Mucosa of gallbladder (tissue), 1 donor: Measurements from ENCODE around the gene BANP. TPM values are rescaled to one million over a fixed set of nuclear protein-coding genes. Genes with fewer than 3 reads are reported as not detected.
"Not testable (repeated sequence)": the region's sequence is repeated elsewhere in the genome, so short reads cannot be mapped to it uniquely, and the experiment has no call there.

Experiments used
- DNase-seq: peaks from one replicate; pipeline ENCODE4 v3.0.0-alpha.2; 2020; ENCODE audit warnings: low spot score
- total RNA-seq: library from RNA; stranded (reverse); gene quantifications from one replicate; pipeline ENCODE4 v1.2.1, GENCODE V29; 2021
- donor health status: DM: no; HTN: no; CAD: no.

The BANP gene
- total RNA-seq, 1 donor from 2014 or later = 31.7 TPM

DNA sequence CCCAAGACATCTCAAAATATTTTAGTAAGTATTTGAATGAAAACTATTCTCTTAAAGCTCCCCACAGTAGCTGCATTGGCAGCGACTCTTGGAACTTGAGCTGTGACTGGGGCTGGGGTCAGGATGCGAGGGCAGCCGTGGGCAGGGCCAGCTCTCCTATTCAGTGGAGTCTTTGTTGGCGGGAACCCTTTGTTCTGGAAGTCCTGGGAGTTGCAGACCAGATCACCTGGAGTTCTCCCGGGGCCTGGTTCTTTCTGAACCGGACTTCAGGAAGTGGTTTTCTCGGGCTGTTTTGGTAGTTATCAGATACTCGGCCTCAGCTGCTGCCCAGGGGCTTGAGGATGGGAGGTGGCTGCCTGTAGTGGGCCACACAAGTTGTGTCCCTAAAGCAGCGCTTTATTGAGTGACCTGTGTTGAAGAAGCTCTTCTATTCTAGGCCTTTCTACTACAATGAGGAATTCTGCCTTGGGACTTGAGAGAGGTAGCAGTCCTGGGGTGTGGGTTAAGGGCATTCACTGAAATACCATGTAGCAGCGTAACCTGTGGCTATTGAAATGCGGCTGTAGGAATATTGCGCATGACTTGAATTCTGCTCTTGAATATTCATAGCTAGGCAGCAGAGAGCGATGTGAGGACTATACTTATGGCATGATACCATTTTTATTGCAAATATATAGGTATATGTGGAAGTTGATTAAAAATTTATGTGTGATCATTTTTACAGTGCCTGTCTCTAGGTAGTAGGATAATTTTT, 77.1 kb downstream of the BANP start:
- not testable (repeated sequence) for DNase-seq

GRCh38 chr16:88030498-88030897, 79.3 kb downstream of the BANP start:
- peak; percentile 26 for DNase-seq

GRCh38 chr16:88030961-88031360, 79.7 kb downstream of the BANP start:
- not testable (repeated sequence) for DNase-seq

DNA sequence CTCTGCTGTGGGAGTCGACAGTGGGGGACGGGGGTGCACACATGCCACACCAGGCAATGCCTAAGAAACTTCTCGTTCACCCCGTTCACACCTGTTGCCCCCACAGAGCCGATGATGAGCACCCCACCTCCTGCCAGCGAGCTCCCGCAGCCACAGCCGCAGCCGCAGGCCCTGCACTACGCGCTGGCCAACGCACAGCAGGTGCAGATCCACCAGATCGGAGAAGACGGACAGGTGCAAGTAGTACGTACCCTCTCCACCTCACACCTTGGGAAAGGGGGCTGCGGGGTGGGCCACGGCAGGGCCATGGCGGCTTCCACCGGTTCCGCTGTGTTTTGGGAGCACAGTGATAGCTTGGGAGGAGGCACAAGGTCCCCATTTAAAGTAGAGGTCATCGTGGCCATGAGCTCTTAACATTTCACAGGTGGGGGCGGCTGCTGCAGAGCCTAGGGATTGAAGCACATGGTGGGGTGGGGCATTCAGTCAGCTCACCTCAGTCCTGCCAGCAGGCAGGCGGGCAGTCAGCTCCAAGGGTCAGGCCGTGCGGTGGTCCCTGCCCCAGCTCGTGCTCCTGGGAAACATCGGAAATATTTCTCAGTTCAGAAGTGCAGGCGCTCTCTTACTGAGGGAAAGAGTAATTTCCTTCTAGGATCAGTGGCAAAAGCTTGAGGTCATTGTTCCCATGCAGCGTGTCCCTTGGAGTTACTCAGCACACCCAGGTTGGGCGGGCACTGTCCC, 81.9 kb downstream of the BANP start:
- not testable (repeated sequence) for DNase-seq

DNA sequence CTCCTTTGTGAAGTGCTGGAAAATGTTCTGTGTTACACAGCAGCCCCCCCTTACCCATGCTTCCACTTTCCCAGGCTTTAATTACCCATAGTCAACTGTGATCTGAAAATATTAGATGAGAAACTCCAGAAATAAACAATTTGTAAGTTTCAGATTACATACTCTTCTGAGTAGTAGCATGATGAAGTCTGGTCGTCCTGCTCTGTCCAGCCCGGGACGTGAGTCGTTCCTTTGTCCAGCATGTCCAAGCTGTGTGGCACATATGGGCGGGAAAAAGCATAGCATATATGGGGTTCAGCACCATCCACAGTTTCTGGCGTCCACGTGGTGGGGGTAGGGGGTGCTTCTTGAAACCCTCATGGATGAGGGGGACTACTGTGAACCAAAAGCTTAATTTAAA, 83.5 kb downstream of the BANP start:
- no peak for DNase-seq

GRCh38 chr16:88035292-88035691, 84.1 kb downstream of the BANP start:
- no peak for DNase-seq

DNA sequence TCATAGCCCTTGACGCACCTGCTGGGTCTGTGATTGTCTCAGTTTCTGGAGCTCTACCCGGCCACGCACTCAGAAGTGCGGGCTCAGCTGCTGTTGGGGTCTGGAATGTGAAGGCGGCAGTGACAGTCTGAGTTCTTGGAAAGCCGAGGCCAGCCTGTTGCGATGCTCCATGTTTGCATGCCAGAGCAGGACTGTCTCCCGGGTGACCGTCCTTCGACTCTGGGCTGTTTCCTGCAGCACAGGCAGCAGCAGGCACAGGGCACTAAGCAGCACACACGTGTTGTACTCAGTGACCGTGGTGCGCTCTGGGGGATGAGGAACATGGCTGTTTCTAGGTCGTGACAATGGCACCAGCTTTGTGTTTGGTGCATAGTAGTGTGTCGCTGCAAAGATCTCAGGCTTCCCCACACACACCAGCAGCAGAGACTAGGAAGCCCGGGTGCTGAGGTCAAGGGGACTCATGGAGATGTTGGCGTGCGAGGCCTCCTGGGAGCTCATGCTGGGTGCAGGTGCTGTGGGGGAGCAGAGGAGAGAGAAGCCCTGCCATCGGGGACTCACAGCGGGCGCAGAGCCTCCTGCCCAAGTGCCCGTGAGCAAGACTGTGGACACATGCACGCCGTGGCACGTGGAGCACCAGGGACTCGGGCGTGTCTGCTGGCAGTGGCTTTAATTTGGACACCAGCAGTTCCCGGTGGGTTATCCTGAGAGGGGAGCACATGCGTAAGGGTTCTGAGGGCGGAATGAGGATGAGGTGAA, 84.8 kb downstream of the BANP start:
- DNase-seq = not testable (repeated sequence)

DNA sequence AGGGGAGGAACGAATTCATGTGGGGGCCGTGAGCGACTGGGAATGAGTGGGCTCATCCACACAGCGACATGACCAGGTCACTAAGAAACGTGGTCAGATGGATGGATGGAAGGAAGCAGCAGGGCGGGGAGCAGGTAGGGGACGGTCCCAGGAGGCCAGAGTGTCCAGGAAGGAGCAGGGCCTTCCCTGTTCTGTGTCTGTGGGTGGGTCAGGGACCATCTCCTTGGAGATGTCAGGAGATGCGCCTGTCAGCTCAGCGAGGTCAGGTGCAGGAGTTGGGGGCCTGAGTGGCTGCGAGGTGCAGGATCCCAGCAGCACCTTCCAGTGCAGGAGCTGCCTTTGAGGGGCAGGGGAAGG, 85.4 kb downstream of the BANP start:
- DNase-seq = not testable (repeated sequence)

DNA sequence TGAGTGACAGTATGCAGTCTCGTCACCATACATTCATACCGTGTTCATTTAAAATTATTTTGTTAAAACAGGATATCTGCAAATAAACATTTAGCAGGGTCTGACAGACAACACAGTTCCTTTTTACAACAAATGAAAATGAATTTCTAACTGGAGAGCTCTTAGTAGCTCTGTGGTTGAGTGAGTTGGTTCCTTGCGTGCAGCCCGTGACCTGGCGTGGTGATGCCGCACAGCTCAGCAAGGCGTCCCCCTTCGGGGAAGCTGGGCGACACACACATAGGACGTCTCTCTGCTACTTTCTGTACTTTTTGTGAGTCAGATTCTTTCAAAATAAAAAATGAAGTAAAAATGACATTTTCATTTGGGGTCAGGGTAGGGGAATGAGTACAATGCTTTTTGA, 86.1 kb downstream of the BANP start:
- not testable (repeated sequence) for DNase-seq

- not testable (repeated sequence) for DNase-seq
These were observed 86.8 kb downstream of the BANP start for GRCh38 chr16:88037876-88038525.

- not testable (repeated sequence) for DNase-seq
These were observed 87.3 kb downstream of the BANP start for GRCh38 chr16:88038526-88038908.

DNA sequence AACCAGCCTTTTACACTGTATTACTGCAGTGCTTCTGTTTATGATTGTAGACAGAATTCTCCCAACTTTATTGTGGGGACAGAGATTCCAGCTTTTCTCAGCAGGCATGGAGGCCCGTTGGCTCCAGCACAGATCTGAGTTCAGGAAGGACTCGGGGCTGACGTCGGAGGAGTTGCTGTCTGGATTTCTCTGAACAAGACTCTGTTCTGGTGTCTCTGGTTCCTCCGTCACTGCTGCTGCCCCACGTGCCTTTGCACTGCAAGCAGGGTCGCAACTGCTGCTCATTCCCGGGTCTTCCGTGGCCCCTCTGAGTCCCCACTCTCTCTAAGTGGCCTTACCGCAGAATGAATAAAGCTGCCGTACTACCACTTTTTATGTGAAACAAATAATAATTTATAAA, 88.4 kb downstream of the BANP start:
- no peak for DNase-seq

- not testable (repeated sequence) for DNase-seq
These were observed 89.1 kb downstream of the BANP start for GRCh38 chr16:88040196-88040876.

DNA sequence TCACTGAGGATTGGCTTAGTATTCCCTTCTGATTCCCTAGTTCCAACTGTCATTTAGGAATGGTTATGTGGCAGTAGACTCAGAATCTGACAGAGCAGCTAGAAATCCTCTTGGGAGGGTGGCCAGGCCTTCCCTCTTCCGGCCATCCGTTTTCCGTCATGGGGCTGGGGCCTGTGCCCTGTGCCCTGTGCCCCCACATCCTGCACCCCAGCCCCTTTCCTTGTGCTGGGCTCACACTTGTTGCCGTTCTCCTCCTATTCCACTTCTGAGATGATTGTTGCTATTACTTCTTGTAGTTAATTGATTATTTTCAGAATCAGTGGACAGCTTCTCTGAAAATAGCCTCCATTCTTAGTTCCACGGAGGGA, 89.6 kb downstream of the BANP start:
- DNase-seq = not testable (repeated sequence)

- not testable (repeated sequence) for DNase-seq
These were observed 90.3 kb downstream of the BANP start for GRCh38 chr16:88041506-88041905.

- DNase-seq = not testable (repeated sequence)
These were observed 90.8 kb downstream of the BANP start for GRCh38 chr16:88041986-88042562.

DNA sequence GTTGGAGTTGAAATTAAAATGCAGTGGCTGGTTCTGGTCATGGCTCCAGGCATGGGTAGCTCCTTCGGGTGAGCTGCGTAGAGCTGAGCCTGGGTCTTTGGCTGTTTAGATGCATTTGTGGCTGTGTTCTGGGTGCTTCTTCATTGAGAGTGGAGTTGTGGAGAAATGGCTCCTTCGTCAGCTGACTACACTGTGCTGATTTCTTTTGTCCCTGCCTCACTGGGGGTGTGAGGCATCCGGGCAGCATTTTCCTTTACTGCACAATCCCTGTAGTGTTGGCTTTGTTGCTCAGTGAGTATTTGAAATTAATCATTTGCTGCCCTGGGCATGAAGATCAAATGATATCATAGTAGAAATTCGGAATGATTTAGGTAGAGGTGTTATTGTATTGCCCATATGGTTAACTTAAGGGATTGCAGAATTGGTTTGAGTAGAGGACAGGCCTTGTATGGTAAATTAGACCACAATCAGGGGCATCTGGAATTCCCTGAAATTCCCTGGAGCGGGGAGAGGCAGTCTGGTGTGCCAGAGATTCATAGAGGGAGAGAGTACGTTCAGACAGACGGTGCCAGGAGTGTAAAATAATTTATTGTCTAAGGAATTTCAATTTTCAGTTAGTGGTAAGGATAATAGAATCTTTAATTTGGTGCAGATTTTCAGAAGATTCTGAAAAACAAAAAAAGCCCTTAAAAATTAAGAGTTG, 92.1 kb downstream of the BANP start:
- DNase-seq = not testable (repeated sequence)

GRCh38 chr16:88044121-88044581, 92.9 kb downstream of the BANP start:
- not testable (repeated sequence) for DNase-seq

GRCh38 chr16:88045361-88045760, 94.1 kb downstream of the BANP start:
- not testable (repeated sequence) for DNase-seq

- no peak for DNase-seq
These were observed 94.6 kb downstream of the BANP start for GRCh38 chr16:88045820-88046303.
